Panc1 (cell line): Measurements from ENCODE around the gene ZCWPW1. TPM values are rescaled to one million over a fixed set of nuclear protein-coding genes. Genes with fewer than 3 reads are reported as not detected.

ENCODE experiments used
- ATAC-seq: fragments of 200-7000 bp; cut with Tn5 transposase; 2 replicates; pipeline ENCODE4 v1.9.1; 2020; ENCODE audit warnings: mild to moderate bottlenecking, moderate library complexity
- BruUV-seq: library from RNA; stranded (reverse); fragments of 400-500 nt; replicated peaks from 2 replicates; lab custom pipeline; 2021; lab: Mats Ljungman, UMichigan
- CTCF ChIA-PET: fragments of 300-600 bp; sonication (Branson Sonifier 250); formaldehyde crosslinking; loops from one replicate; lab custom pipeline; 2022; ENCODE audit warnings: antibody characterized with exemption; lab: Charles Lee
- POLR2A ChIA-PET: fragments of 300-600 bp; sonication (Branson Sonifier 250); formaldehyde crosslinking; loops from one replicate; lab custom pipeline; 2022; ENCODE audit warnings: antibody characterized with exemption; lab: Charles Lee
- DNase-seq: peaks from one replicate; pipeline ENCODE4 v3.0.0-alpha.2; 2010; ENCODE audit warnings: low read depth, low spot score
- H3K27ac ChIP-seq: 2 replicates; pipeline ENCODE4 v1.5.1; 2011; ENCODE audit warnings: mild to moderate bottlenecking, low read length, inconsistent platforms
- H3K27me3 ChIP-seq: fragments of 200-500 bp; sonication (Bioruptor generic); 2 replicates; pipeline ENCODE4 v1.6.0; 2014; ENCODE audit warnings: low read length, inconsistent platforms; ENCODE audit not compliant: control insufficient read depth, insufficient read depth
- H3K36me3 ChIP-seq: fragments of 200-500 bp; sonication (Bioruptor generic); 2 replicates; pipeline ENCODE4 v1.5.1; 2014; ENCODE audit warnings: inconsistent platforms, mild to moderate bottlenecking, low read length, moderate library complexity; ENCODE audit not compliant: control insufficient read depth, insufficient read depth
- H3K4me1 ChIP-seq: 2 replicates; pipeline ENCODE4 v1.5.1; 2011; ENCODE audit warnings: inconsistent platforms, mild to moderate bottlenecking, low read length, moderate library complexity; ENCODE audit not compliant: control insufficient read depth, insufficient read depth
- H3K4me3 ChIP-seq, 2 experiments: 2 replicates each; pipeline ENCODE4 v1.5.1; 2011 to 2012; ENCODE audit warnings: low read depth in 2 of 2, low read length in 2 of 2, mild to moderate bottlenecking in 2 of 2, inconsistent platforms in 1 of 2, moderate library complexity in 1 of 2
- H3K9me3 ChIP-seq: fragments of 200-500 bp; sonication (Bioruptor generic); 2 replicates; pipeline ENCODE4 v1.5.1; 2014; ENCODE audit warnings: low read depth, mild to moderate bottlenecking, inconsistent platforms, low read length, moderate library complexity; ENCODE audit not compliant: control insufficient read depth, insufficient read depth
- POLR2AphosphoS5 ChIP-seq: IDR thresholded peaks from 2 replicates; pipeline ENCODE4 v1.6.1; 2012; ENCODE audit warnings: mild to moderate bottlenecking, low read depth, low read length, moderate library complexity
- SIN3A ChIP-seq: IDR thresholded peaks from 2 replicates; pipeline ENCODE4 v1.6.1; 2012; ENCODE audit warnings: low read depth, mild to moderate bottlenecking, low read length, moderate library complexity, borderline replicate concordance; ENCODE audit not compliant: insufficient read depth
- TCF7L2 ChIP-seq: IDR thresholded peaks from 2 replicates; pipeline ENCODE4 v1.6.1; 2011; ENCODE audit warnings: mild to moderate bottlenecking, low read depth, low read length, inconsistent platforms
- in situ Hi-C: cut with HindIII; loops from 2 replicates; pipeline ENCODE4 v1.10.0; 2016; ENCODE audit warnings: low sequenced_read_pairs, low pct_unique_long_range_greater_than_20kb
- intact Hi-C: fragments of 100-400 bp; cut with micrococcal nuclease; formaldehyde crosslinking; loops from one replicate; pipeline ENCODE4 v1.10.0; 2022; ENCODE audit not compliant: unreplicated experiment
- total RNA-seq: library from RNA; stranded (reverse); gene quantifications from one replicate; pipeline ENCODE4 v1.2.1, GENCODE V29; 2021; ENCODE audit not compliant: unreplicated experiment
- TF ChIP-seq, protein P1 (sequence below), 2 experiments: IDR thresholded peaks; 2 replicates each; pipeline ENCODE4 v1.6.1; 2011 to 2012; ENCODE audit warnings: low read depth in 2 of 2, control low read depth in 1 of 2, low read length in 1 of 2, mild to moderate bottlenecking in 1 of 2, moderate library complexity in 1 of 2; ENCODE audit not compliant: insufficient read depth in 1 of 2
- TF ChIP-seq, protein P2 (sequence below): fragments of 450-650 bp; IDR thresholded peaks from 2 replicates; pipeline ENCODE4 v1.5.1; 2017; ENCODE audit warnings: mild to moderate bottlenecking

ZCWPW1 gene
- total RNA-seq, 1 experiment from 2014 or later = 6.5 TPM

- no peaks in the 10 kb centered on the region for H3K27me3 ChIP-seq
- no peak for ATAC-seq
- intact Hi-C loops = no loop called here
- peak overlapping the region; percentile 98 for H3K27ac ChIP-seq
- ChIA-PET POLR2A (interaction anchor here (1.0 kb wide), 1 partner anchor 9 kb away, joined by 6 read pairs; the partner anchor contains the start of gene PPP1R35), CTCF (no interaction called here)
- peaks cover 25% of the 10 kb centered on the region for H3K4me1 ChIP-seq
- TF ChIP-seq POLR2AphosphoS5 = no peak
- TF ChIP-seq, protein P1, sequence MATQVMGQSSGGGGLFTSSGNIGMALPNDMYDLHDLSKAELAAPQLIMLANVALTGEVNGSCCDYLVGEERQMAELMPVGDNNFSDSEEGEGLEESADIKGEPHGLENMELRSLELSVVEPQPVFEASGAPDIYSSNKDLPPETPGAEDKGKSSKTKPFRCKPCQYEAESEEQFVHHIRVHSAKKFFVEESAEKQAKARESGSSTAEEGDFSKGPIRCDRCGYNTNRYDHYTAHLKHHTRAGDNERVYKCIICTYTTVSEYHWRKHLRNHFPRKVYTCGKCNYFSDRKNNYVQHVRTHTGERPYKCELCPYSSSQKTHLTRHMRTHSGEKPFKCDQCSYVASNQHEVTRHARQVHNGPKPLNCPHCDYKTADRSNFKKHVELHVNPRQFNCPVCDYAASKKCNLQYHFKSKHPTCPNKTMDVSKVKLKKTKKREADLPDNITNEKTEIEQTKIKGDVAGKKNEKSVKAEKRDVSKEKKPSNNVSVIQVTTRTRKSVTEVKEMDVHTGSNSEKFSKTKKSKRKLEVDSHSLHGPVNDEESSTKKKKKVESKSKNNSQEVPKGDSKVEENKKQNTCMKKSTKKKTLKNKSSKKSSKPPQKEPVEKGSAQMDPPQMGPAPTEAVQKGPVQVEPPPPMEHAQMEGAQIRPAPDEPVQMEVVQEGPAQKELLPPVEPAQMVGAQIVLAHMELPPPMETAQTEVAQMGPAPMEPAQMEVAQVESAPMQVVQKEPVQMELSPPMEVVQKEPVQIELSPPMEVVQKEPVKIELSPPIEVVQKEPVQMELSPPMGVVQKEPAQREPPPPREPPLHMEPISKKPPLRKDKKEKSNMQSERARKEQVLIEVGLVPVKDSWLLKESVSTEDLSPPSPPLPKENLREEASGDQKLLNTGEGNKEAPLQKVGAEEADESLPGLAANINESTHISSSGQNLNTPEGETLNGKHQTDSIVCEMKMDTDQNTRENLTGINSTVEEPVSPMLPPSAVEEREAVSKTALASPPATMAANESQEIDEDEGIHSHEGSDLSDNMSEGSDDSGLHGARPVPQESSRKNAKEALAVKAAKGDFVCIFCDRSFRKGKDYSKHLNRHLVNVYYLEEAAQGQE (IDR thresholded peaks at IDR 0.05; ENCODE audit: insufficient read depth in 1 of 2, low read depth in 2 of 2, low read length in 1 of 2) = no peak
- TF ChIP-seq, protein P2, sequence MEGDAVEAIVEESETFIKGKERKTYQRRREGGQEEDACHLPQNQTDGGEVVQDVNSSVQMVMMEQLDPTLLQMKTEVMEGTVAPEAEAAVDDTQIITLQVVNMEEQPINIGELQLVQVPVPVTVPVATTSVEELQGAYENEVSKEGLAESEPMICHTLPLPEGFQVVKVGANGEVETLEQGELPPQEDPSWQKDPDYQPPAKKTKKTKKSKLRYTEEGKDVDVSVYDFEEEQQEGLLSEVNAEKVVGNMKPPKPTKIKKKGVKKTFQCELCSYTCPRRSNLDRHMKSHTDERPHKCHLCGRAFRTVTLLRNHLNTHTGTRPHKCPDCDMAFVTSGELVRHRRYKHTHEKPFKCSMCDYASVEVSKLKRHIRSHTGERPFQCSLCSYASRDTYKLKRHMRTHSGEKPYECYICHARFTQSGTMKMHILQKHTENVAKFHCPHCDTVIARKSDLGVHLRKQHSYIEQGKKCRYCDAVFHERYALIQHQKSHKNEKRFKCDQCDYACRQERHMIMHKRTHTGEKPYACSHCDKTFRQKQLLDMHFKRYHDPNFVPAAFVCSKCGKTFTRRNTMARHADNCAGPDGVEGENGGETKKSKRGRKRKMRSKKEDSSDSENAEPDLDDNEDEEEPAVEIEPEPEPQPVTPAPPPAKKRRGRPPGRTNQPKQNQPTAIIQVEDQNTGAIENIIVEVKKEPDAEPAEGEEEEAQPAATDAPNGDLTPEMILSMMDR = no peak
- no peak for TF ChIP-seq SIN3A
- H3K9me3 ChIP-seq = no peaks in the 10 kb centered on the region
- H3K36me3 ChIP-seq = no peaks in the 10 kb centered on the region; the same call in 1 of the 2 replicates
- in situ Hi-C loops = no loop called here
- peak overlapping the region; percentile 66 to 92 for H3K4me3 ChIP-seq
- no peak for DNase-seq
- no TSS peak for BruUV-seq
These were observed 723 bp downstream of the ZCWPW1 start for GRCh38 chr7:100427762-100428198.

- H3K27me3 ChIP-seq = no peaks in the 10 kb centered on the region
- no peak overlapping the region for H3K27ac ChIP-seq
- no peak overlapping the region for H3K4me3 ChIP-seq
- no peaks in the 10 kb centered on the region for H3K9me3 ChIP-seq
- in situ Hi-C loops (no loop called here), intact Hi-C loops (no loop called here)
- DNase-seq (no peak), ATAC-seq (no peak)
- BruUV-seq = no TSS peak
- TF ChIP-seq TCF7L2 = no peak
- TF ChIP-seq, protein P1 (IDR thresholded peaks at IDR 0.05; ENCODE audit: insufficient read depth in 1 of 2, low read depth in 2 of 2, low read length in 1 of 2) = no peak
- TF ChIP-seq, protein P2 = no peak
- no peak for TF ChIP-seq SIN3A
- no peak for TF ChIP-seq POLR2AphosphoS5
- POLR2A ChIA-PET = no interaction called here
- CTCF ChIA-PET = no interaction called here
- no peaks in the 10 kb centered on the region; the same call in 1 of the 2 replicates for H3K36me3 ChIP-seq
- H3K4me1 ChIP-seq = peaks cover 13% of the 10 kb centered on the region
These were observed 2.0 kb downstream of the ZCWPW1 start for GRCh38 chr7:100426516-100426915.
